Measurements from ENCODE around the gene CHMP6.

Gene CHMP6

GRCh38 chr17:81046132-81046769 lies 54.6 kb downstream of the CHMP6 start:
- DNase-seq: no peak

- no peak for DNase-seq
Observed at GRCh38 chr17:81046770-81047359, 55.2 kb downstream of the CHMP6 start.

GRCh38 chr17:81048827-81049371 lies 57.3 kb downstream of the CHMP6 start:
- DNase-seq: no peak

- no peak for DNase-seq
Observed at GRCh38 chr17:81049372-81049911, 57.8 kb downstream of the CHMP6 start.
